Hepatocyte (in vitro differentiated cells): Measurements from ENCODE around the gene GRK5.

ENCODE experiments used
- CTCF ChIP-seq: fragments of 200-600 bp; sonication (generic); IDR thresholded peaks from 2 replicates; pipeline ENCODE4 v1.5.1; 2016; ENCODE audit warnings: antibody characterized with exemption, mild to moderate bottlenecking; ENCODE audit not compliant: poor library complexity
- EZH2 ChIP-seq: fragments of 200-600 bp; sonication (generic); IDR thresholded peaks from 2 replicates; pipeline ENCODE4 v1.6.1; 2016; ENCODE audit warnings: antibody characterized with exemption, mild to moderate bottlenecking, borderline replicate concordance
- EZH2phosphoT487 ChIP-seq: fragments of 200-600 bp; sonication (generic); IDR thresholded peaks from one replicate; pipeline ENCODE4 v1.6.1; 2018; ENCODE audit warnings: antibody characterized with exemption, mild to moderate bottlenecking, low read depth, moderate library complexity; ENCODE audit not compliant: unreplicated experiment, severe bottlenecking

GRCh38 chr10:119368991-119369869, 161.9 kb downstream of the GRK5 start:
- TF ChIP-seq CTCF (no peak), EZH2phosphoT487 (no peak), EZH2 (no peak)
